ENCODE data around the gene GHDC. TPM values are rescaled to one million over a fixed set of nuclear protein-coding genes. Genes with fewer than 3 reads are reported as not detected.

The GHDC gene
- total RNA-seq, 1 donor from 2014 or later: 5.3 TPM

DNA sequence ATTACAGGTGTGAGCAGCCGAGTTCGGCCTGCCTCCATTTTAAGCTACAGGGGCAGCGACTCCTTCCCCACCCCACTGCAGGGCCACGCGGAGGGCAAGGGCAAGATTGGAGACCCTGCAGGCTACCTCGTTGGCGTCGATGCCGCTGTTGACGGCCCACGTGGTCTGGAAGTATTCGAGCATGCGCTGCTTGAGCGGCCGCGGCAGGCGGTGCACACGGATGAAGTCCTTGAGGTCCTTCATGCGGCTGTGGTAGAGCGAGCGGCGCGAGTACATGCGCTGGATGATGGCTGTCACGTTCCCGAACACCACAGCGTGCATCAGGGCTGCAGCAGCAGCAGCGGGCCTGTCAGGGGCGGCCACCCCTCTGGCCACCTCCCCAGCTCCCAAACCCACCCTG, 24.9 kb downstream of the GHDC start:
- H3K27ac Mint-ChIP-seq (ENCODE audit: unreplicated experiment): no peak overlapping the region
- no peak for DNase-seq
- H3K4me1 Mint-ChIP-seq (ENCODE audit: low read depth, unreplicated experiment): no peaks in the 10 kb centered on the region
- H3K9me3 Mint-ChIP-seq (ENCODE audit: unreplicated experiment): no peaks in the 10 kb centered on the region
- H3K36me3 Mint-ChIP-seq (ENCODE audit: unreplicated experiment): no peaks in the 10 kb centered on the region
- TF ChIP-seq, protein P1, sequence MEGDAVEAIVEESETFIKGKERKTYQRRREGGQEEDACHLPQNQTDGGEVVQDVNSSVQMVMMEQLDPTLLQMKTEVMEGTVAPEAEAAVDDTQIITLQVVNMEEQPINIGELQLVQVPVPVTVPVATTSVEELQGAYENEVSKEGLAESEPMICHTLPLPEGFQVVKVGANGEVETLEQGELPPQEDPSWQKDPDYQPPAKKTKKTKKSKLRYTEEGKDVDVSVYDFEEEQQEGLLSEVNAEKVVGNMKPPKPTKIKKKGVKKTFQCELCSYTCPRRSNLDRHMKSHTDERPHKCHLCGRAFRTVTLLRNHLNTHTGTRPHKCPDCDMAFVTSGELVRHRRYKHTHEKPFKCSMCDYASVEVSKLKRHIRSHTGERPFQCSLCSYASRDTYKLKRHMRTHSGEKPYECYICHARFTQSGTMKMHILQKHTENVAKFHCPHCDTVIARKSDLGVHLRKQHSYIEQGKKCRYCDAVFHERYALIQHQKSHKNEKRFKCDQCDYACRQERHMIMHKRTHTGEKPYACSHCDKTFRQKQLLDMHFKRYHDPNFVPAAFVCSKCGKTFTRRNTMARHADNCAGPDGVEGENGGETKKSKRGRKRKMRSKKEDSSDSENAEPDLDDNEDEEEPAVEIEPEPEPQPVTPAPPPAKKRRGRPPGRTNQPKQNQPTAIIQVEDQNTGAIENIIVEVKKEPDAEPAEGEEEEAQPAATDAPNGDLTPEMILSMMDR (IDR thresholded peaks at IDR 0.05; ENCODE audit: partially characterized antibody, unreplicated experiment): no peak
- no peak overlapping the region for H3K4me3 Mint-ChIP-seq (ENCODE audit: unreplicated experiment)
- peaks cover 20% of the 10 kb centered on the region for H3K27me3 Mint-ChIP-seq (ENCODE audit: unreplicated experiment)

DNA sequence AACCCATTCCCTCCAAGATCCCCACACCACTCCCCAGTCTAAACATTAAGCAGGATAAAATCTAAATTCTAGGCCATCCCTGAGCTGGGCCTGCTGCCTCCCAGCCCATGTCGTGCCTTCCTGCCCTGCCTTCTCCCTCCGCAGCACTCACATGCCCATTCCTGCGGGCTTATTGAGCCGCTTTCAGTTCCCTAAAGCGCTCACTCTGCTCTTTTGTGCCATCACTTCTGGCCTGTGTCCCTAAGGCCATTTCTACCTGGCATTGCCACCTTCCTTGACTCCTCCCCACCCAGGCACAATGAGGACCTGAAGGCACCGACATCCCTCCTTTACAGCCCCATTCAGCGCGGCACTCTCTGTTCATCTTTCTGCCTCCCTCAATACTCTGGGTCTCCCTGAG, 26.5 kb downstream of the GHDC start:
- no peak overlapping the region for H3K27ac Mint-ChIP-seq (ENCODE audit: unreplicated experiment)
- TF ChIP-seq, protein P1 (IDR thresholded peaks at IDR 0.05; ENCODE audit: partially characterized antibody, unreplicated experiment): no peak
- H3K36me3 Mint-ChIP-seq (ENCODE audit: unreplicated experiment): no peaks in the 10 kb centered on the region

DNA sequence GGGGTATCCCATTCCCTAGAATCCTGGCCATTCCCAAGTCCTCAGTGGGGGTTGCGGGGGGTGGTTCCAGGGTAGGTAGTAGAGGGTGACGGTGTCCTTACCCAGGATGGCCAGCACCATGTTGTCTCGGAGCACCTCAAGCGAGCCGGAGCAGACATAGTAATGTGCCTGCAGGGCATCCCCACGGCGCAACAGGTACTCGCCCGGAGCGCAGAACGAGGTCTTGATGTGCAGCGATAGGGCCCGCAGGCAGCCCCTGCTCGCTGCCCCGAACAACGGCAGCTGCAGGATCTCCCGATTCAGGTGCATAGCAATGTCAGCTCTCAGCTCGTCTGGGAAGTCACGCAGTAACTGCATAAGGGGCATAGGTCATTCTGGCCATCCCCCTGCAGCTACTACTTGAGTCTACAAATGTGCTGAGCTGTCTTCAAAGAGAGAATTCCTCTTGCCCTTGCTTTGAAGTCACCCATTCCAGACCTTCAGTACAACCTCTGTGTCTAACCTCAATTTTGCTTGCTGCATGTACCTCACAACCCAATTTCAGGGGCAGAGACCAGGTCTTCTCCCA, 28.0 kb downstream of the GHDC start:
- Mint-ChIP-seq H3K27ac (ENCODE audit: unreplicated experiment) (peak overlapping the region; percentile 48), H3K4me3 (ENCODE audit: unreplicated experiment) (no peak overlapping the region), H3K4me1 (ENCODE audit: low read depth, unreplicated experiment) (peaks cover 3% of the 10 kb centered on the region), H3K36me3 (ENCODE audit: unreplicated experiment) (no peaks in the 10 kb centered on the region), H3K27me3 (ENCODE audit: unreplicated experiment) (peaks cover 20% of the 10 kb centered on the region), H3K9me3 (ENCODE audit: unreplicated experiment) (peaks cover 2% of the 10 kb centered on the region)
- TF ChIP-seq, protein P1 (IDR thresholded peaks at IDR 0.05; ENCODE audit: partially characterized antibody, unreplicated experiment): no peak
- no peak for DNase-seq

More for the DNA sequence above, 26.5 kb downstream of the GHDC start:
- H3K4me1 Mint-ChIP-seq (ENCODE audit: low read depth, unreplicated experiment): no peaks in the 10 kb centered on the region
- H3K4me3 Mint-ChIP-seq (ENCODE audit: unreplicated experiment): no peak overlapping the region
- no peaks in the 10 kb centered on the region for H3K9me3 Mint-ChIP-seq (ENCODE audit: unreplicated experiment)
- peaks cover 20% of the 10 kb centered on the region for H3K27me3 Mint-ChIP-seq (ENCODE audit: unreplicated experiment)
- no peak for DNase-seq

DNA sequence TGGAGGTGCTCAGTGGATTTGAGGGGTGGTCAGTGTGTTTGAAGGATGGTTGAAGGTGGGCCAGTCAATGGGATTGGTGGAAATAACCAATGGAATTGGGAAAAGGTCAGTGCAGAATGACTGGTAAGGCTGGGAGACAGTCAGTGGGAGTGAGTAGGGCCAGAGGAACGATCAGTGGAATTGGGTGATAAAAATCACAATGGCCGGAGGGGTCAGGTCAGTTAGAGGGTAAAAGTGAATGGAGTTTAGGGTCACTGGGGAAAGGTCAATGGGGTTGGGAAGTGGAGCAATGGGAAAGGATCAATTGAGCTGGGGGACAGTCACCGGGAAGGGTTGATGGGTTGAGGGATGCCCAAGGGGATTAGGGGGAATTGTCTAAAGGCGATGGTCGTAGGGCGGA, 28.5 kb downstream of the GHDC start:
- Mint-ChIP-seq H3K36me3 (ENCODE audit: unreplicated experiment) (no peaks in the 10 kb centered on the region), H3K9me3 (ENCODE audit: unreplicated experiment) (peaks cover 2% of the 10 kb centered on the region), H3K4me1 (ENCODE audit: low read depth, unreplicated experiment) (peaks cover 3% of the 10 kb centered on the region), H3K4me3 (ENCODE audit: unreplicated experiment) (no peak overlapping the region), H3K27ac (ENCODE audit: unreplicated experiment) (no peak overlapping the region), H3K27me3 (ENCODE audit: unreplicated experiment) (peaks cover 18% of the 10 kb centered on the region)
- TF ChIP-seq, protein P1 (IDR thresholded peaks at IDR 0.05; ENCODE audit: partially characterized antibody, unreplicated experiment): no peak
- no peak for DNase-seq

DNA sequence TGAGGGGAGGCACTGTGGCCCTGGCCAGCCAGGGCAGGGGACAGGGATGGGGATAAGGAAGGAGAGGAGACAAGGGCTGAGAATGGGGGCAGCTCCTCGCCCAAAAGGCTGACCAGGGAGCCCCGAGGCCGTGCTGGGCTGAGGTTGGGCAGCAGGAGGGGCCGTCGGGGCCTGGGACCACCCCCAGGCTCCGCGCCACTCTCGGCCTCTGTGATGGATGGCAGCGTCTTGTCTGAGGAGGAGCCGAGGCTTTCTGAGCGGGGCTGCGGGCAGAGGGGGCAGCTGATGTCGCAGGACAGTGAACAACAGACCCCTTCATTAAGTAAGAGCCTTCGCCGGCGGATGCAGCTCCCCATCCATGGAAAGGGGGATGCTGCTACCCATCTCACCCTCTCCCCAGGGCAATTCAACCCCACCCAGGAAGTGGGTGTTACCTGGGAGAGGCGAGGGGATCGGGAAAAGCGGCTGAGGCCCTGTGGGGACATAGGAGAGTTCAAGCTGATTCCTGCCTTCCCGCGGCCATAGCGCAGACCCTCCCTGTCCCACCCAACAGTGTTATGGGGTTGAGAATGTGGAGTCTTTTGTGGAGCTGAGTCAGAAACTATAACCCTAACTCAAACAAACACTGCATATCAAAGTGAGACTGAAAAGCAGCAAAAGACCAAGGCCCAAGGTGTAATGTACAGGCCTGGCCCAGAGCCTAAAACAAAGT, 30.4 kb downstream of the GHDC start:
- Mint-ChIP-seq H3K27me3 (ENCODE audit: unreplicated experiment) (peaks cover 16% of the 10 kb centered on the region), H3K4me3 (ENCODE audit: unreplicated experiment) (no peak overlapping the region), H3K27ac (ENCODE audit: unreplicated experiment) (no peak overlapping the region), H3K4me1 (ENCODE audit: low read depth, unreplicated experiment) (peaks cover 3% of the 10 kb centered on the region), H3K9me3 (ENCODE audit: unreplicated experiment) (peaks cover 2% of the 10 kb centered on the region), H3K36me3 (ENCODE audit: unreplicated experiment) (no peaks in the 10 kb centered on the region)
- TF ChIP-seq, protein P1 (IDR thresholded peaks at IDR 0.05; ENCODE audit: partially characterized antibody, unreplicated experiment): no peak
- DNase-seq: no peak
